Endothelial cell of umbilical vein (primary cell): Measurements from ENCODE around the gene ADD2. TPM values are rescaled to one million over a fixed set of nuclear protein-coding genes. Genes with fewer than 3 reads are reported as not detected.

Experiments
- BruUV-seq: library from RNA; stranded (reverse); fragments of 400-500 nt; replicated peaks from 2 replicates; lab custom pipeline; 2021; lab: Mats Ljungman, UMichigan
- CTCF ChIA-PET: fragments of 300-600, 350-600 bp; sonication (Branson Sonifier 250); formaldehyde crosslinking; loops from one replicate; lab custom pipeline; 2021; ENCODE audit warnings: antibody characterized with exemption, inconsistent platforms; lab: Charles Lee
- POLR2A ChIA-PET: fragments of 300-600, 350-600 bp; sonication (Branson Sonifier 250); formaldehyde crosslinking; loops from one replicate; lab custom pipeline; 2021; ENCODE audit warnings: antibody characterized with exemption, inconsistent platforms; lab: Charles Lee
- DNase-seq: peaks from one replicate; pipeline ENCODE4 v3.0.0-alpha.2; 2011; ENCODE audit warnings: low read depth, low spot score
- FAIRE-seq: peaks from 2 replicates; lab custom pipeline; 2011; peaks lifted over from hg19 to GRCh38; lab: Jason Lieb, UNC
- H2AFZ ChIP-seq: 2 replicates; pipeline ENCODE4 v1.6.0; 2012; ENCODE audit warnings: low read depth, low read length, control low read depth, inconsistent platforms
- H3K27ac ChIP-seq: 2 replicates; pipeline ENCODE4 v1.5.1; 2011; ENCODE audit warnings: low read depth, mild to moderate bottlenecking, control low read depth, low read length, moderate library complexity; ENCODE audit not compliant: insufficient read depth
- H3K27me3 ChIP-seq, 2 experiments: 2 replicates each; pipeline versions ENCODE4 v1.6.0 to v1.6.1; 2011; ENCODE audit warnings: low read length in 2 of 2, mixed read lengths in 1 of 2; ENCODE audit not compliant: control insufficient read depth in 2 of 2, insufficient read depth in 2 of 2
- H3K36me3 ChIP-seq, 2 experiments: 2 replicates in 1 of 2; 3 replicates in 1 of 2; pipeline ENCODE4 v1.5.1; 2011; ENCODE audit warnings: low read length in 2 of 2, mild to moderate bottlenecking in 1 of 2, moderate library complexity in 1 of 2; ENCODE audit not compliant: control insufficient read depth in 2 of 2, insufficient read depth in 2 of 2; ENCODE audit errors: extremely low read depth in 1 of 2
- H3K4me1 ChIP-seq: 3 replicates; pipeline ENCODE4 v1.5.1; 2011; ENCODE audit warnings: mild to moderate bottlenecking, low read length; ENCODE audit not compliant: control insufficient read depth, insufficient read depth; ENCODE audit errors: extremely low read depth
- H3K4me2 ChIP-seq: 2 replicates; pipeline ENCODE4 v1.6.1; 2011; ENCODE audit warnings: low read length, control low read depth, mixed read lengths; ENCODE audit not compliant: insufficient read depth
- H3K4me3 ChIP-seq, 3 experiments: fragments of 200-600 bp in 1 of 3; sonication (generic), shearing (Covaris generic) in 1 of 3; replicated peaks in 1 of 3; 2 replicates each; pipeline ENCODE4 v1.5.1; 2011 to 2016; ENCODE audit warnings: control low read depth in 3 of 3, low read length in 3 of 3, mild to moderate bottlenecking in 2 of 3, inconsistent platforms in 1 of 3, low read depth in 1 of 3, moderate library complexity in 1 of 3; ENCODE audit not compliant: insufficient read depth in 1 of 3
- H3K79me2 ChIP-seq: 2 replicates; pipeline ENCODE4 v1.6.0; 2012; ENCODE audit warnings: low read length, inconsistent platforms; ENCODE audit not compliant: control insufficient read depth, insufficient read depth
- H3K9ac ChIP-seq: replicated peaks from 2 replicates; pipeline ENCODE3; 2011; ENCODE audit warnings: low read length, control low read depth; ENCODE audit not compliant: insufficient read depth; ENCODE audit errors: extremely low read depth
- H3K9me1 ChIP-seq: replicated peaks from 3 replicates; pipeline ENCODE4 v1.6.0; 2011; ENCODE audit warnings: mild to moderate bottlenecking, low read length; ENCODE audit not compliant: control insufficient read depth, insufficient read depth; ENCODE audit errors: extremely low read depth
- H3K9me3 ChIP-seq: replicated peaks from 2 replicates; pipeline ENCODE4 v1.5.1; 2012; ENCODE audit warnings: low read length, inconsistent platforms; ENCODE audit not compliant: control insufficient read depth, insufficient read depth
- H4K20me1 ChIP-seq: replicated peaks from 2 replicates; pipeline ENCODE3; 2011; ENCODE audit warnings: mild to moderate bottlenecking, low read length; ENCODE audit not compliant: control insufficient read depth, insufficient read depth; ENCODE audit errors: extremely low read depth
- EZH2 ChIP-seq: IDR thresholded peaks from 2 replicates; pipeline ENCODE4 v1.6.1; 2012; ENCODE audit warnings: borderline replicate concordance, low read depth, mild to moderate bottlenecking, moderate library complexity, low read length, inconsistent platforms; ENCODE audit not compliant: severe bottlenecking
- JUN ChIP-seq: IDR thresholded peaks from 2 replicates; pipeline ENCODE4 v1.6.1; 2011; ENCODE audit warnings: borderline replicate concordance, low read depth; ENCODE audit not compliant: insufficient read length, insufficient read depth
- MYC ChIP-seq: IDR thresholded peaks from one replicate; pipeline ENCODE4 v1.6.1; 2011; ENCODE audit warnings: mild to moderate bottlenecking, low read depth, low read length
- POLR2AphosphoS5 ChIP-seq: IDR thresholded peaks from 2 replicates; pipeline ENCODE4 v1.6.1; 2012; ENCODE audit warnings: low read depth, mild to moderate bottlenecking, control low read depth, low read length, moderate library complexity; ENCODE audit not compliant: insufficient read depth
- dilution Hi-C: fragments of 300-500 bp; cut with MboI; formaldehyde crosslinking; loops from one replicate; pipeline ENCODE4 v1.15.0; 2019; ENCODE audit warnings: low sequenced_read_pairs; ENCODE audit not compliant: extremely low pct_ligation_motif_present
- intact Hi-C: fragments of 100-400 bp; cut with micrococcal nuclease; formaldehyde crosslinking; loops from one replicate; pipeline ENCODE4 v1.10.0; 2022
- polyA plus RNA-seq, 4 experiments: library from polyadenylated mRNA; depleted of rRNA in 3 of 4; stranded (reverse) in 3 of 4; unstranded in 1 of 4; fragments of >200 nt; gene quantifications; 2 replicates each; pipeline versions ENCODE4 v1.2.1 to v1.2.3, GENCODE V29; 2011 to 2012; ENCODE audit warnings: missing spikeins in 1 of 4
- total RNA-seq: library from RNA; stranded (reverse); gene quantifications from 2 replicates; pipeline ENCODE4 v1.2.3, GENCODE V29; 2021
- TF ChIP-seq, protein P1 (sequence below), 2 donors: IDR thresholded peaks; 1 replicate in 1 of 2; 2 replicates in 1 of 2; pipeline ENCODE4 v1.5.1; 2011; ENCODE audit warnings: low read length in 2 of 2, mild to moderate bottlenecking in 2 of 2, moderate library complexity in 2 of 2, control low read depth in 1 of 2, inconsistent platforms in 1 of 2, low read depth in 1 of 2; ENCODE audit not compliant: insufficient read depth in 1 of 2; ENCODE audit errors: extremely low read depth in 1 of 2

Gene ADD2
- total and polyA plus RNA-seq, 2 donors (not counting 3 experiments of a cell fraction or from before 2014, with no cell fraction given) = 0.17 TPM; not detected in 1

DNA sequence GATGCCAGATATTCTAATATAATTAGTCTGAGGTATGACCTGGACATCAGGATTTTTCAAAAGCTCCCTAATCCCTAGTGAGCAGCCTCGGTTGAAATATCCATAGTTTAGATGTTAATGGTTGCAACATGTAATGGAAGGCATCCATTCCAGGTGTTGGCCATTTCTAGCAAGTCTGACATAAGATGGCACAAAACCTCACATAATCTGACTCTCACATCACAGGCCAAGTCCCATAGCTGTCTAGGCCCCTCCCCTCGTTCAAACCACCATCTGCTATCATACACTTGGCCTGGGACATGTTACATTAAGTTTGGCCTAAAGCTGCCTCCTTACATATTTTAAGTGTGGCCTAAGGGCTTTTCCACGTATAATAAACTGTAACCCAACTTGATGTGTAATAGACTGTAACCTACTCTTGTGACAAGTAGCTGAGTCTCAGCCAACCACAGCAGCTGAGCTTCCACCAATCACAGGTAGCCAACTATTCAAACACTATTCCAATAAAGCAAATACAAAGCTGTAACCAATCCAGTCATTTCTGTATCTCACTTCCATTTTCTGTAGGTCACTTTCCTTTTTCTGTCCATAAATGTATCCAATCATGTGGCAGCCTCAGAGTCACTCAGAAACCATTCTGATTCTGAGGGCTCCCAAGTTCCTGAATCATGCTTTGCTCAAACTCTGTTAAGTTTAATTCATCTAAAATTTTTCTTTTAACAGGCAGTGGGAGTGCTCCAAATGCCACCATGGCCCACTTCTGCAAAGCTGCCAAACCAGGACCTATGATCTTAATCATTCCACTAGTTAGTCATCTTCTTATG lies 59.4 kb downstream of the ADD2 start:
- CTCF ChIA-PET = interaction anchor here (0.9 to 1.9 kb wide), 3 partner anchors 8 to 11 kb away, joined by 3 to 5 read pairs (median 4); no protein-coding TSS in a partner anchor
- intact Hi-C loops (no loop called here), dilution Hi-C loops (no loop called here)
- H3K36me3 ChIP-seq = no peaks in the 10 kb centered on the region
- POLR2A ChIA-PET = no interaction called here
- TF ChIP-seq MYC = no peak
- no peak for TF ChIP-seq JUN
- TF ChIP-seq POLR2AphosphoS5 = no peak
- TF ChIP-seq EZH2 = no peak
- TF ChIP-seq, protein P1, sequence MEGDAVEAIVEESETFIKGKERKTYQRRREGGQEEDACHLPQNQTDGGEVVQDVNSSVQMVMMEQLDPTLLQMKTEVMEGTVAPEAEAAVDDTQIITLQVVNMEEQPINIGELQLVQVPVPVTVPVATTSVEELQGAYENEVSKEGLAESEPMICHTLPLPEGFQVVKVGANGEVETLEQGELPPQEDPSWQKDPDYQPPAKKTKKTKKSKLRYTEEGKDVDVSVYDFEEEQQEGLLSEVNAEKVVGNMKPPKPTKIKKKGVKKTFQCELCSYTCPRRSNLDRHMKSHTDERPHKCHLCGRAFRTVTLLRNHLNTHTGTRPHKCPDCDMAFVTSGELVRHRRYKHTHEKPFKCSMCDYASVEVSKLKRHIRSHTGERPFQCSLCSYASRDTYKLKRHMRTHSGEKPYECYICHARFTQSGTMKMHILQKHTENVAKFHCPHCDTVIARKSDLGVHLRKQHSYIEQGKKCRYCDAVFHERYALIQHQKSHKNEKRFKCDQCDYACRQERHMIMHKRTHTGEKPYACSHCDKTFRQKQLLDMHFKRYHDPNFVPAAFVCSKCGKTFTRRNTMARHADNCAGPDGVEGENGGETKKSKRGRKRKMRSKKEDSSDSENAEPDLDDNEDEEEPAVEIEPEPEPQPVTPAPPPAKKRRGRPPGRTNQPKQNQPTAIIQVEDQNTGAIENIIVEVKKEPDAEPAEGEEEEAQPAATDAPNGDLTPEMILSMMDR (IDR thresholded peaks at IDR 0.05; ENCODE audit: extremely low read depth in 1 of 2, insufficient read depth in 1 of 2, low read depth in 1 of 2, low read length in 2 of 2) = no peak
- H3K9me3 ChIP-seq = no peaks in the 10 kb centered on the region
- DNase-seq (no peak), FAIRE-seq (no peak)
- H3K4me1 ChIP-seq = no peaks in the 10 kb centered on the region
- no TSS peak for BruUV-seq
- H3K4me3 ChIP-seq = no peak overlapping the region
- H3K9ac ChIP-seq = no peak overlapping the region
- no peaks in the 10 kb centered on the region for H3K79me2 ChIP-seq
- H3K4me2 ChIP-seq = no peak overlapping the region
- no peak overlapping the region for H2AFZ ChIP-seq
- H3K27me3 ChIP-seq = peaks cover 0 to 2% of the 10 kb centered on the region in 2 experiments
- H3K9me1 ChIP-seq = no peaks in the 10 kb centered on the region
- no peaks in the 10 kb centered on the region for H4K20me1 ChIP-seq
- H3K27ac ChIP-seq = no peak overlapping the region
